ENCODE data around the gene ZNF600.

DNA sequence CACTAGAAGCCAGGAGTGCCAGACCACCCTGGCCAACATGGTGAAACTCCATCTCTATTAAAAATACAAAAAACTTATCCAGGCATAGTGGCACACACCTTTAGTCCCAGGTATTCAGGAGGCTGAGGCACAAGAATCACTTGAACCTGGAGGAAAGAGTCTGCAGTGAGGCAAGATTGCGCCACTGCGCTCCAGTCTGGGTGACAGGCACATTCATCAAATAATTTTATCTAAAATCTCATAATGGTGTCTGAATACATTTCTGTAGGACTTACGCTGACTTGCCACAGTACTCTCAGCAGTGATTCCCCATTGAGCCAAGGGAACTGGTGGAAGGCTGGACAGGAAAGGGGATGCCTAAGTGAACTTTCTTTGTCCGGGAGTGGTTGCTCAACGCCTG is 39.2 kb upstream of the ZNF600 start:
- TF ChIP-seq, protein P1, sequence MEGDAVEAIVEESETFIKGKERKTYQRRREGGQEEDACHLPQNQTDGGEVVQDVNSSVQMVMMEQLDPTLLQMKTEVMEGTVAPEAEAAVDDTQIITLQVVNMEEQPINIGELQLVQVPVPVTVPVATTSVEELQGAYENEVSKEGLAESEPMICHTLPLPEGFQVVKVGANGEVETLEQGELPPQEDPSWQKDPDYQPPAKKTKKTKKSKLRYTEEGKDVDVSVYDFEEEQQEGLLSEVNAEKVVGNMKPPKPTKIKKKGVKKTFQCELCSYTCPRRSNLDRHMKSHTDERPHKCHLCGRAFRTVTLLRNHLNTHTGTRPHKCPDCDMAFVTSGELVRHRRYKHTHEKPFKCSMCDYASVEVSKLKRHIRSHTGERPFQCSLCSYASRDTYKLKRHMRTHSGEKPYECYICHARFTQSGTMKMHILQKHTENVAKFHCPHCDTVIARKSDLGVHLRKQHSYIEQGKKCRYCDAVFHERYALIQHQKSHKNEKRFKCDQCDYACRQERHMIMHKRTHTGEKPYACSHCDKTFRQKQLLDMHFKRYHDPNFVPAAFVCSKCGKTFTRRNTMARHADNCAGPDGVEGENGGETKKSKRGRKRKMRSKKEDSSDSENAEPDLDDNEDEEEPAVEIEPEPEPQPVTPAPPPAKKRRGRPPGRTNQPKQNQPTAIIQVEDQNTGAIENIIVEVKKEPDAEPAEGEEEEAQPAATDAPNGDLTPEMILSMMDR (IDR thresholded peaks at IDR 0.05) = no peak
- no peak for TF ChIP-seq POLR2A (IDR thresholded peaks at IDR 0.05)

Measured in body of pancreas (tissue), 4 donors.